GM12864 (cell line): ENCODE measurements around the gene PDE8A.

Experiments used
- DNase-seq: peaks from one replicate; pipeline ENCODE4 v3.0.0-alpha.2; 2011; ENCODE audit warnings: low read depth
- H3K4me3 ChIP-seq: 2 replicates; pipeline ENCODE4 v1.5.1; 2011; ENCODE audit warnings: mild to moderate bottlenecking, low read depth, low read length, control low read depth
- CTCF ChIP-seq: IDR thresholded peaks from 2 replicates; pipeline ENCODE4 v1.5.1; 2011; ENCODE audit warnings: low read depth, mild to moderate bottlenecking, moderate library complexity, low read length, control low read depth, inconsistent platforms; ENCODE audit errors: missing control alignments

The PDE8A gene

GRCh38 chr15:85064710-85065109 lies 83.1 kb downstream of the PDE8A start:
- no peak overlapping the region for H3K4me3 ChIP-seq
- TF ChIP-seq CTCF: no peak
- no peak for DNase-seq

- no peak for TF ChIP-seq CTCF
- H3K4me3 ChIP-seq: no peak overlapping the region
- DNase-seq: no peak
Measured at GRCh38 chr15:85071061-85071460, 89.4 kb downstream of the PDE8A start.

- H3K4me3 ChIP-seq: no peak overlapping the region
- TF ChIP-seq CTCF: no peak
- DNase-seq: no peak
Measured at GRCh38 chr15:85071504-85071903, 89.8 kb downstream of the PDE8A start.

- no peak for DNase-seq
- H3K4me3 ChIP-seq: no peak overlapping the region
- TF ChIP-seq CTCF: no peak
Measured at GRCh38 chr15:85072917-85073316, 91.3 kb downstream of the PDE8A start.

GRCh38 chr15:85073556-85074194 lies 92.0 kb downstream of the PDE8A start:
- H3K4me3 ChIP-seq: no peak overlapping the region
- DNase-seq: no peak
- no peak for TF ChIP-seq CTCF

GRCh38 chr15:85086855-85087254 lies 105.2 kb downstream of the PDE8A start:
- no peak for TF ChIP-seq CTCF
- no peak overlapping the region for H3K4me3 ChIP-seq
- no peak for DNase-seq

- no peak for TF ChIP-seq CTCF
Measured at GRCh38 chr15:85088300-85088699, 106.6 kb downstream of the PDE8A start.

More at GRCh38 chr15:85088300-85088699, 106.6 kb downstream of the PDE8A start:
- DNase-seq: no peak
- no peak overlapping the region for H3K4me3 ChIP-seq
